ENCODE measurements around the gene ATP1A1. TPM values are rescaled to one million over a fixed set of nuclear protein-coding genes. Genes with fewer than 3 reads are reported as not detected.

ATP1A1 gene
- total RNA-seq (2021) (259 to 286 TPM (median 259 TPM) in 3 replicates), Bru-seq, nascent RNA (percentile 93 among the genes with signal in this experiment)
- long read RNA-seq, experiment 1, transcript ATP1A1-208 (3 exons, 1,728 nt), result minor isoform, 10 of 1,878 reads
- long read RNA-seq, experiment 1, transcript ATP1A1-201 (23 exons, 3,654 nt), result major isoform, 1,544 of 1,878 reads
- long read RNA-seq, experiment 1, partial matches to known transcripts, result 269 of 1,878 reads
- long read RNA-seq, experiment 1, other reads (novel, unspliced or antisense), result 53 of 1,878 reads
- long read RNA-seq, experiment 2, transcript ATP1A1-201 (23 exons, 3,654 nt), result major isoform, 165 of 423 reads
- long read RNA-seq, experiment 2, partial matches to known transcripts, result 184 of 423 reads
- long read RNA-seq, experiment 2, other reads (novel, unspliced or antisense), result 73 of 423 reads
- long read RNA-seq, experiment 3, partial matches to known transcripts, result 75 of 77 reads
- long read RNA-seq, experiment 3, other reads (novel, unspliced or antisense), result 2 of 77 reads

DNA sequence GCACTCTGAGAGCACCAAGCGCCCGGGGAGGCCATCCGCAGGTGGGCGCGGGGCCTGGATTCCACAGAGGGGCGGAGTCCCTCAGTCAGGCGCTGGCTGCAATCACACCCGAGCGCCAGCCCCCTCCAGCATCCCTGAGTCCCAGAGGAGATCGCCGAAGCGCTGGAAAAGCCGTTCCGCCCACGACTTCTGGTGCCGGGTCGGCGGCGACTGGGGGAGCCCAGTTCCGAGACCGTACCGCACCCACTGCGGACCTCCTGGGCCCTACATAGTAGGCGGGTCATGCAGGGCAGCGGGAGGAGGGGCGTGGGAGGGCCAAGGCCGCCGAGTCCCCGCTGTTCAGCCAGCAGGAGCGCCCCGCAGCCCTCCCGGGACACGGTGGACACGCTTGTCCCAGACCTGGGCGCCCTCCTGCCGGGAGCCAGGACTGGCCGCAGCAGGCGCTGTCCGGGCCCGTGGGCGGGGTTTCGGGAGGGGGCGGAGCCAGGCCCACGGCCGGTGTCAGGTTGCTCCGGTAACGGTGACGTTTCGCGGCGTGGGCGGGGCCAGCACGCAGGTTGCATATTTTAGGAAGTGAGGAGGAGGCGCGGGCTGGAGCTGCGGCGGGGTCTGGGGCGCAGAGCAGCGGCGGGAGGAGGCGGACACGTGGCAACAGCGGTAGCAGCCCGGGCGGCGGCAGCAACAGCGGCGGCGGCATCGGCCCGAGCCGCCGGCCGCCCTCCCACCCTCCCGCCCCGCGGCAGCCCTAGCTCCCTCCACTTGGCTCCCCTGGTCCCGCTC lies at the start of gene ATP1A1:
ATP1A1 (plus strand) TSS at position 594 of the 780 bp plus-strand sequence. CDS start 268 bp downstream, outside the sequence.
- H3K27me3 Mint-ChIP-seq (ENCODE audit: low read depth), result peaks cover 21% of the 10 kb centered on the region
- no peaks in the 10 kb centered on the region for H3K9me3 Mint-ChIP-seq
- TF ChIP-seq HMGXB4 (CRISPR knock-in tag; IDR thresholded peaks at IDR 0.05) (0 out of 2 replicates have a peak, but pooled peaks have one; percentile 58), IRF2 (CRISPR knock-in tag; IDR thresholded peaks at IDR 0.05; ENCODE audit: borderline replicate concordance, low read depth) (no peak), ZNF423 (CRISPR knock-in tag; IDR thresholded peaks at IDR 0.05) (peak; percentile 46), ETV6 (CRISPR knock-in tag; IDR thresholded peaks at IDR 0.05) (peak; percentile 70), USF1 (CRISPR knock-in tag; IDR thresholded peaks at IDR 0.05) (peak; percentile 61; the same call in 1 of the 2 replicates), USF2 (CRISPR knock-in tag; IDR thresholded peaks at IDR 0.05) (no peak), SP1 (CRISPR knock-in tag; conservative IDR thresholded peaks at IDR 0.05) (peak; percentile 95), KAT7 (CRISPR knock-in tag; IDR thresholded peaks at IDR 0.05; ENCODE audit: borderline replicate concordance) (no peak), NFATC4 (CRISPR knock-in tag; IDR thresholded peaks at IDR 0.05) (no peak), E2F5 (CRISPR knock-in tag; IDR thresholded peaks at IDR 0.05) (peak; percentile 83), TEAD1 (CRISPR knock-in tag; IDR thresholded peaks at IDR 0.05) (peak; percentile 65), GABPB1 (CRISPR knock-in tag; IDR thresholded peaks at IDR 0.05) (0 out of 2 replicates have a peak, but pooled peaks have one; percentile 18), ELF4 (CRISPR knock-in tag; IDR thresholded peaks at IDR 0.05; ENCODE audit: low read depth) (no peak), FOXK1 (CRISPR knock-in tag; IDR thresholded peaks at IDR 0.05) (peak; percentile 69; the same call in 1 of the 2 replicates)
- TF ChIP-seq, protein P1, sequence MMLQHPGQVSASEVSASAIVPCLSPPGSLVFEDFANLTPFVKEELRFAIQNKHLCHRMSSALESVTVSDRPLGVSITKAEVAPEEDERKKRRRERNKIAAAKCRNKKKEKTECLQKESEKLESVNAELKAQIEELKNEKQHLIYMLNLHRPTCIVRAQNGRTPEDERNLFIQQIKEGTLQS (CRISPR knock-in tag; conservative IDR thresholded peaks at IDR 0.05), result no peak
- TF ChIP-seq, protein P2, sequence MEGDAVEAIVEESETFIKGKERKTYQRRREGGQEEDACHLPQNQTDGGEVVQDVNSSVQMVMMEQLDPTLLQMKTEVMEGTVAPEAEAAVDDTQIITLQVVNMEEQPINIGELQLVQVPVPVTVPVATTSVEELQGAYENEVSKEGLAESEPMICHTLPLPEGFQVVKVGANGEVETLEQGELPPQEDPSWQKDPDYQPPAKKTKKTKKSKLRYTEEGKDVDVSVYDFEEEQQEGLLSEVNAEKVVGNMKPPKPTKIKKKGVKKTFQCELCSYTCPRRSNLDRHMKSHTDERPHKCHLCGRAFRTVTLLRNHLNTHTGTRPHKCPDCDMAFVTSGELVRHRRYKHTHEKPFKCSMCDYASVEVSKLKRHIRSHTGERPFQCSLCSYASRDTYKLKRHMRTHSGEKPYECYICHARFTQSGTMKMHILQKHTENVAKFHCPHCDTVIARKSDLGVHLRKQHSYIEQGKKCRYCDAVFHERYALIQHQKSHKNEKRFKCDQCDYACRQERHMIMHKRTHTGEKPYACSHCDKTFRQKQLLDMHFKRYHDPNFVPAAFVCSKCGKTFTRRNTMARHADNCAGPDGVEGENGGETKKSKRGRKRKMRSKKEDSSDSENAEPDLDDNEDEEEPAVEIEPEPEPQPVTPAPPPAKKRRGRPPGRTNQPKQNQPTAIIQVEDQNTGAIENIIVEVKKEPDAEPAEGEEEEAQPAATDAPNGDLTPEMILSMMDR (IDR thresholded peaks at IDR 0.05), result no peak
- TF ChIP-seq, protein P3, sequence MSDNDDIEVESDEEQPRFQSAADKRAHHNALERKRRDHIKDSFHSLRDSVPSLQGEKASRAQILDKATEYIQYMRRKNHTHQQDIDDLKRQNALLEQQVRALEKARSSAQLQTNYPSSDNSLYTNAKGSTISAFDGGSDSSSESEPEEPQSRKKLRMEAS (CRISPR knock-in tag; IDR thresholded peaks at IDR 0.05), result peak; percentile 79
- ATAC-seq (peak; percentile 84), DNase-seq (ENCODE audit: low spot score) (peak; percentile 98)
- peak within 1 kb of the TSS; percentile 84 for H3K27ac Mint-ChIP-seq
- no peaks in the 10 kb centered on the region for H3K36me3 Mint-ChIP-seq
- H3K4me1 Mint-ChIP-seq, result peaks cover 44% of the 10 kb centered on the region
- CTCF ChIA-PET, result interaction anchor here (1.6 kb wide), 1 partner anchor 234 kb away, joined by 7 read pairs; no protein-coding TSS in a partner anchor
- H3K4me3 Mint-ChIP-seq, result peak within 1 kb of the TSS; percentile 86
- POLR2A ChIA-PET, result interaction anchor here (0.6 to 1.1 kb wide), 6 partner anchors 8 to 1609 kb away, joined by 3 to 4 read pairs (median 4); no protein-coding TSS in a partner anchor
